HepG2 (cell line): ENCODE measurements around the gene CUEDC2. TPM values are rescaled to one million over a fixed set of nuclear protein-coding genes. Genes with fewer than 3 reads are reported as not detected.

Experiments used
- CAMTA2 ChIP-seq: sonication (generic); formaldehyde crosslinking; IDR thresholded peaks from 2 replicates; pipeline ENCODE4 v1.4.0; 2020; ENCODE audit warnings: mild to moderate bottlenecking, missing genetic modification reagents, borderline replicate concordance
- CCAR2 ChIP-seq: fragments of 200-400 bp; formaldehyde crosslinking; optimal IDR thresholded peaks from 2 replicates; pipeline ENCODE3; 2018; ENCODE audit warnings: low read depth, mild to moderate bottlenecking, low read length, moderate library complexity
- EP300 ChIP-seq, 3 experiments: sonication (generic) in 1 of 3; formaldehyde crosslinking in 1 of 3; IDR thresholded peaks; 2 replicates each; pipeline versions ENCODE4 v1.5.1 to v1.6.1; 2011 to 2020; ENCODE audit warnings: low read depth in 2 of 3, low read length in 2 of 3, borderline replicate concordance in 1 of 3, improper control_type of control experiment in 1 of 3, mild to moderate bottlenecking in 1 of 3, missing genetic modification reagents in 1 of 3, moderate library complexity in 1 of 3
- FOXO4 ChIP-seq: sonication (generic); formaldehyde crosslinking; conservative IDR thresholded peaks from 2 replicates; pipeline ENCODE4 v1.8.1; 2023; ENCODE audit warnings: missing genetic modification reagents
- GABPA ChIP-seq, 2 experiments: IDR thresholded peaks; 2 replicates each; pipeline ENCODE4 v1.6.1; 2011 to 2016; ENCODE audit warnings: low read depth in 2 of 2, low read length in 1 of 2, missing biosample characterization in 1 of 2, missing genetic modification characterization in 1 of 2
- GTF2F1 ChIP-seq: fragments of 150-350 bp; IDR thresholded peaks from 2 replicates; pipeline ENCODE4 v1.6.1; 2014; ENCODE audit warnings: low read length
- IKZF4 ChIP-seq: sonication (generic); formaldehyde crosslinking; IDR thresholded peaks from 2 replicates; pipeline ENCODE4 v1.5.1; 2020; ENCODE audit warnings: borderline replicate concordance, mild to moderate bottlenecking, low read depth, missing genetic modification reagents; ENCODE audit errors: not compliant biosample characterization
- NFIC ChIP-seq: IDR thresholded peaks from 2 replicates; pipeline ENCODE4 v1.6.1; 2012; ENCODE audit warnings: mild to moderate bottlenecking, low read length, inconsistent platforms
- POLR2G ChIP-seq: fragments of 200-400 bp; formaldehyde crosslinking; IDR thresholded peaks from 2 replicates; pipeline ENCODE4 v1.6.1; 2018; ENCODE audit warnings: mild to moderate bottlenecking, low read depth, low read length, moderate library complexity
- SIN3A ChIP-seq: IDR thresholded peaks from 2 replicates; pipeline ENCODE4 v1.6.1; 2011; ENCODE audit warnings: low read depth, mild to moderate bottlenecking, control low read depth, low read length, borderline replicate concordance
- TFDP2 ChIP-seq: sonication (generic); formaldehyde crosslinking; IDR thresholded peaks from 2 replicates; pipeline ENCODE4 v1.4.0; 2020; ENCODE audit warnings: missing genetic modification reagents
- ZNF317 ChIP-seq: sonication (generic); formaldehyde crosslinking; IDR thresholded peaks from 2 replicates; pipeline ENCODE4 v1.5.0; 2020; ENCODE audit warnings: mild to moderate bottlenecking, missing genetic modification reagents
- ZSCAN30 ChIP-seq: sonication (generic); formaldehyde crosslinking; IDR thresholded peaks from 2 replicates; pipeline ENCODE4 v1.5.0; 2020; ENCODE audit warnings: mild to moderate bottlenecking, missing genetic modification reagents
- polyA plus RNA-seq, 8 experiments: library from polyadenylated mRNA; depleted of rRNA in 3 of 8; stranded (reverse) in 7 of 8; unstranded in 1 of 8; fragments of >200 nt; fragmentation: Illumina TruSeq in 4 of 8; extraction: Trizol in 4 of 8; gene quantifications; 2 replicates each; pipeline versions ENCODE4 v1.2.1 to v1.2.3, GENCODE V29; 2011 to 2016; ENCODE audit warnings: low read depth in 4 of 8, missing spikeins in 1 of 8, mixed read lengths in 1 of 8; ENCODE audit not compliant: insufficient read depth in 1 of 8
- total RNA-seq, 5 experiments: library from RNA; depleted of rRNA; stranded (reverse); fragments of >200 nt; fragmentation: Illumina TruSeq; extraction: Trizol; gene quantifications; 2 replicates each; pipeline ENCODE4 v1.2.3, GENCODE V29; 2016; ENCODE audit warnings: low read depth in 1 of 5
- TF ChIP-seq, protein P1 (sequence below): sonication (generic); formaldehyde crosslinking; IDR thresholded peaks from one replicate; pipeline ENCODE4 v1.5.1; 2020; ENCODE audit warnings: mild to moderate bottlenecking, missing genetic modification reagents; ENCODE audit errors: not compliant biosample characterization
- TF ChIP-seq, protein P2 (sequence below): sonication (generic); formaldehyde crosslinking; IDR thresholded peaks from 2 replicates; pipeline ENCODE4 v1.5.0; 2020; ENCODE audit warnings: missing genetic modification reagents, mild to moderate bottlenecking, borderline replicate concordance

CUEDC2 gene
- total and polyA plus RNA-seq, 2 of the 13 experiments (the other 11 are each of a cell fraction or from before 2014, with no cell fraction given), result 13.1 to 18.4 TPM

GRCh38 chr10:102419269-102420180 lies 12.8 kb downstream of the CUEDC2 start (continued):
- TF ChIP-seq ZSCAN30 (CRISPR knock-in tag) (no peak), GABPA (IDR thresholded peaks at IDR 0.05; ENCODE audit: low read depth, low read length) (no peak), GABPA (CRISPR knock-in tag; IDR thresholded peaks at IDR 0.05; ENCODE audit: low read depth) (peak; percentile 41), EP300 (IDR thresholded peaks at IDR 0.05; ENCODE audit: low read depth in 2 of 2, low read length in 2 of 2) (no peak), EP300 (CRISPR knock-in tag; IDR thresholded peaks at IDR 0.05; ENCODE audit: borderline replicate concordance) (no peak), GTF2F1 (no peak), CCAR2 (no peak), IKZF4 (CRISPR knock-in tag) (no peak), NFIC (no peak), SIN3A (peak; percentile 71; the same call in 1 of the 2 replicates), FOXO4 (CRISPR knock-in tag) (no peak), CAMTA2 (CRISPR knock-in tag) (0 out of 2 replicates have a peak, but pooled peaks have one; percentile 60), ZNF317 (CRISPR knock-in tag) (peak; percentile 23; the same call in 1 of the 2 replicates), POLR2G (no peak), TFDP2 (CRISPR knock-in tag) (no peak)
- TF ChIP-seq, protein P1, sequence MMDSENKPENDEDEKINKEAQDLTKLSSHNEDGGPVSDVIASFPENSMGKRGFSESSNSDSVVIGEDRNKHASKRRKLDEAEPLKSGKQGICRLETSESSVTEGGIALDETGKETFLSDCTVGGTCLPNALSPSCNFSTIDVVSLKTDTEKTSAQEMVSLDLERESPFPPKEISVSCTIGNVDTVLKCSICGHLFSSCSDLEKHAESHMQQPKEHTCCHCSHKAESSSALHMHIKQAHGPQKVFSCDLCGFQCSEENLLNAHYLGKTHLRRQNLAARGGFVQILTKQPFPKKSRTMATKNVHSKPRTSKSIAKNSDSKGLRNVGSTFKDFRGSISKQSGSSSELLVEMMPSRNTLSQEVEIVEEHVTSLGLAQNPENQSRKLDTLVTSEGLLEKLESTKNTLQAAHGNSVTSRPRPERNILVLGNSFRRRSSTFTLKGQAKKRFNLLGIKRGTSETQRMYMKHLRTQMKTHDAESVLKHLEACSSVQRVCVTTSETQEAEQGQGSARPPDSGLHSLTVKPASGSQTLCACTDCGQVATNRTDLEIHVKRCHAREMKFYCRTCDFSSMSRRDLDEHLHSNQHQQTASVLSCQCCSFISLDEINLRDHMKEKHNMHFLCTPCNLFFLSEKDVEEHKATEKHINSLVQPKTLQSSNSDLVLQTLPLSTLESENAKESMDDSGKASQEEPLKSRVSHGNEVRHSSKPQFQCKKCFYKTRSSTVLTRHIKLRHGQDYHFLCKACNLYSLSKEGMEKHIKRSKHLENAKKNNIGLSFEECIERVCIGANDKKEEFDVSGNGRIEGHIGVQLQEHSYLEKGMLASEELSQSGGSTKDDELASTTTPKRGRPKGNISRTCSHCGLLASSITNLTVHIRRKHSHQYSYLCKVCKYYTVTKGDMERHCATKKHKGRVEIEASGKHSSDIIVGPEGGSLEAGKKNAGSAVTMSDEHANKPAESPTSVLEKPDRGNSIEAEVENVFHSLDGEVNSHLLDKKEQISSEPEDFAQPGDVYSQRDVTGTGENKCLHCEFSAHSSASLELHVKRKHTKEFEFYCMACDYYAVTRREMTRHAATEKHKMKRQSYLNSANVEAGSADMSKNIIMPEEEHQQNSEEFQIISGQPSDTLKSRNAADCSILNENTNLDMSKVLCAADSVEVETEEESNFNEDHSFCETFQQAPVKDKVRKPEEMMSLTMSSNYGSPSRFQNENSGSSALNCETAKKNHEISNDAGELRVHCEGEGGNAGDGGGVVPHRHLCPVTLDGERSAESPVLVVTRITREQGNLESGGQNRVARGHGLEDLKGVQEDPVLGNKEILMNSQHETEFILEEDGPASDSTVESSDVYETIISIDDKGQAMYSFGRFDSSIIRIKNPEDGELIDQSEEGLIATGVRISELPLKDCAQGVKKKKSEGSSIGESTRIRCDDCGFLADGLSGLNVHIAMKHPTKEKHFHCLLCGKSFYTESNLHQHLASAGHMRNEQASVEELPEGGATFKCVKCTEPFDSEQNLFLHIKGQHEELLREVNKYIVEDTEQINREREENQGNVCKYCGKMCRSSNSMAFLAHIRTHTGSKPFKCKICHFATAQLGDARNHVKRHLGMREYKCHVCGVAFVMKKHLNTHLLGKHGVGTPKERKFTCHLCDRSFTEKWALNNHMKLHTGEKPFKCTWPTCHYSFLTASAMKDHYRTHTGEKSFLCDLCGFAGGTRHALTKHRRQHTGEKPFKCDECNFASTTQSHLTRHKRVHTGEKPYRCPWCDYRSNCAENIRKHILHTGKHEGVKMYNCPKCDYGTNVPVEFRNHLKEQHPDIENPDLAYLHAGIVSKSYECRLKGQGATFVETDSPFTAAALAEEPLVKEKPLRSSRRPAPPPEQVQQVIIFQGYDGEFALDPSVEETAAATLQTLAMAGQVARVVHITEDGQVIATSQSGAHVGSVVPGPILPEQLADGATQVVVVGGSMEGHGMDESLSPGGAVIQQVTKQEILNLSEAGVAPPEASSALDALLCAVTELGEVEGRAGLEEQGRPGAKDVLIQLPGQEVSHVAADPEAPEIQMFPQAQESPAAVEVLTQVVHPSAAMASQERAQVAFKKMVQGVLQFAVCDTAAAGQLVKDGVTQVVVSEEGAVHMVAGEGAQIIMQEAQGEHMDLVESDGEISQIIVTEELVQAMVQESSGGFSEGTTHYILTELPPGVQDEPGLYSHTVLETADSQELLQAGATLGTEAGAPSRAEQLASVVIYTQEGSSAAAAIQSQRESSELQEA, result no peak
- TF ChIP-seq, protein P2, sequence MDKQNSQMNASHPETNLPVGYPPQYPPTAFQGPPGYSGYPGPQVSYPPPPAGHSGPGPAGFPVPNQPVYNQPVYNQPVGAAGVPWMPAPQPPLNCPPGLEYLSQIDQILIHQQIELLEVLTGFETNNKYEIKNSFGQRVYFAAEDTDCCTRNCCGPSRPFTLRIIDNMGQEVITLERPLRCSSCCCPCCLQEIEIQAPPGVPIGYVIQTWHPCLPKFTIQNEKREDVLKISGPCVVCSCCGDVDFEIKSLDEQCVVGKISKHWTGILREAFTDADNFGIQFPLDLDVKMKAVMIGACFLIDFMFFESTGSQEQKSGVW (CRISPR knock-in tag), result no peak
